Gastrocnemius medialis (tissue), 4 donors: ENCODE data around the gene TPRG1.

Experiments used
- POLR2A ChIP-seq, 2 donors: fragments of 450-650 bp; IDR thresholded peaks; one replicate each; pipeline ENCODE4 v1.6.1; 2017; ENCODE audit warnings: antibody characterized with exemption in 2 of 2, mild to moderate bottlenecking in 2 of 2, moderate library complexity in 2 of 2
- TF ChIP-seq, protein P1 (sequence below), 5 experiments: fragments of 450-650 bp in 3 of 5; fragments of 200-600 bp in 2 of 5; sonication (generic) in 2 of 5; IDR thresholded peaks in 4 of 5; conservative IDR thresholded peaks in 1 of 5; 1 replicate in 4 of 5; 2 replicates in 1 of 5; pipeline ENCODE4 v1.5.1; 2016 to 2019; ENCODE audit warnings: antibody characterized with exemption in 5 of 5, mild to moderate bottlenecking in 3 of 5, moderate library complexity in 3 of 5

DNA sequence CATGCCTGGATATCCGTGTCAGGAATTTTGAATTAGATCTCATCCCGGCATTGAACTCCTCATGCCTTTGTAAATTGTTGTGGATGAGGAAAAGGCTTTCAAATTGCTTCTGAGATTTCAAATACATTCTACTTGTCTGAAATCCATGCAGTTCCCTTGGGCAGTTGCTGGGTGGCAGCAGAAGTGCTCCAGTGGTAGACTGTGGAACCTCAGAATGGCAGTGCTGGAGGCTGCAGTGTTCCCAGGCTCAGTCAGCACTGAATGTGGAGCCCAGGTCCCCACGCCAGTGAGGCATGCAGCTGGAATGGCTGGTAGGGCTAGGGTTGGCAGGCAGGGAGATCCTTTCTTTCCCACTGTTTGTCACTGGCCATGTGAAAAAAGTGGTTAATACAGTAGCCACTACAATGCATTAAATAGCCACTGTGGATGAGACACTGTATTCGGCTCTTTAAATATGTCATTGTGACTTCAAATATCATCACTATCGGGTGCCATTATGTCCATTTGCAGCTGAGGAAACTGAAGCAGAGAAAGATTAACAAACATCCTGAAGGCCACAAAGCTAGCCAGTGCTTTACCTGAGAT is 98.6 kb downstream of the TPRG1 start:
- TF ChIP-seq, protein P1, sequence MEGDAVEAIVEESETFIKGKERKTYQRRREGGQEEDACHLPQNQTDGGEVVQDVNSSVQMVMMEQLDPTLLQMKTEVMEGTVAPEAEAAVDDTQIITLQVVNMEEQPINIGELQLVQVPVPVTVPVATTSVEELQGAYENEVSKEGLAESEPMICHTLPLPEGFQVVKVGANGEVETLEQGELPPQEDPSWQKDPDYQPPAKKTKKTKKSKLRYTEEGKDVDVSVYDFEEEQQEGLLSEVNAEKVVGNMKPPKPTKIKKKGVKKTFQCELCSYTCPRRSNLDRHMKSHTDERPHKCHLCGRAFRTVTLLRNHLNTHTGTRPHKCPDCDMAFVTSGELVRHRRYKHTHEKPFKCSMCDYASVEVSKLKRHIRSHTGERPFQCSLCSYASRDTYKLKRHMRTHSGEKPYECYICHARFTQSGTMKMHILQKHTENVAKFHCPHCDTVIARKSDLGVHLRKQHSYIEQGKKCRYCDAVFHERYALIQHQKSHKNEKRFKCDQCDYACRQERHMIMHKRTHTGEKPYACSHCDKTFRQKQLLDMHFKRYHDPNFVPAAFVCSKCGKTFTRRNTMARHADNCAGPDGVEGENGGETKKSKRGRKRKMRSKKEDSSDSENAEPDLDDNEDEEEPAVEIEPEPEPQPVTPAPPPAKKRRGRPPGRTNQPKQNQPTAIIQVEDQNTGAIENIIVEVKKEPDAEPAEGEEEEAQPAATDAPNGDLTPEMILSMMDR (IDR thresholded peaks at IDR 0.05 in 4 of 5, conservative IDR thresholded peaks at IDR 0.05 in 1 of 5), result peak; percentile 49 to 70 (median 59)
- no peak for TF ChIP-seq POLR2A (IDR thresholded peaks at IDR 0.05)
